ENCODE data around the gene C7orf33.
"Not testable (repeated sequence)": the region's sequence is repeated elsewhere in the genome, so short reads cannot be mapped to it uniquely, and the experiment has no call there.

C7orf33 gene

GRCh38 chr7:148581624-148582023 is 8.9 kb upstream of the C7orf33 start:
- DNase-seq = no peak

- no peak for DNase-seq
These were observed 6.3 kb upstream of the C7orf33 start for GRCh38 chr7:148584154-148584827.

GRCh38 chr7:148585399-148585798 is 5.2 kb upstream of the C7orf33 start:
- no peak for DNase-seq

GRCh38 chr7:148587076-148587475 is 3.5 kb upstream of the C7orf33 start:
- DNase-seq = no peak

- no peak for DNase-seq
These were observed 2.4 kb upstream of the C7orf33 start for GRCh38 chr7:148588168-148588567.

- DNase-seq = no peak
These were observed 1.9 kb upstream of the C7orf33 start for GRCh38 chr7:148588670-148589131.

- no peak for DNase-seq
These were observed 926 bp upstream of the C7orf33 start for GRCh38 chr7:148589640-148590039.

GRCh38 chr7:148596354-148596753 is 5.8 kb downstream of the C7orf33 start:
- DNase-seq = not testable (repeated sequence)

- DNase-seq = no peak
These were observed 7.8 kb downstream of the C7orf33 start for GRCh38 chr7:148598351-148598750.

- no peak for DNase-seq
These were observed 14.8 kb downstream of the C7orf33 start for GRCh38 chr7:148605350-148605749.

- DNase-seq = no peak
These were observed 16.6 kb downstream of the C7orf33 start for GRCh38 chr7:148607151-148607661.

- no peak for DNase-seq
These were observed 18.6 kb downstream of the C7orf33 start for GRCh38 chr7:148609045-148609725.

GRCh38 chr7:148611692-148612091 is 21.1 kb downstream of the C7orf33 start:
- DNase-seq = no peak

GRCh38 chr7:148615085-148615730 is 24.6 kb downstream of the C7orf33 start:
- no peak for DNase-seq

GRCh38 chr7:148620749-148621359 is 30.3 kb downstream of the C7orf33 start:
- DNase-seq = no peak

- DNase-seq = no peak
These were observed 31.0 kb downstream of the C7orf33 start for GRCh38 chr7:148621563-148621962.

GRCh38 chr7:148622887-148623585 is 32.5 kb downstream of the C7orf33 start:
- DNase-seq = no peak

GRCh38 chr7:148623586-148624282 is 33.2 kb downstream of the C7orf33 start:
- peak; percentile 54 for DNase-seq

- no peak for DNase-seq
These were observed 34.2 kb downstream of the C7orf33 start for GRCh38 chr7:148624735-148625134.

- no peak for DNase-seq
These were observed 34.8 kb downstream of the C7orf33 start for GRCh38 chr7:148625342-148625741.

- no peak for DNase-seq
These were observed 36.3 kb downstream of the C7orf33 start for GRCh38 chr7:148626828-148627227.

- no peak for DNase-seq
These were observed 37.4 kb downstream of the C7orf33 start for GRCh38 chr7:148628011-148628410.

Measured in EL (cell line).